Activated naive CD8-positive, alpha-beta T cell treated with anti-CD3 and anti-CD28 coated beads, Interleukin-2, amount 10 ng/mL, durations not matched to agents 7 days and 5 days (primary cell): Measurements from ENCODE around the gene CTNNA1. TPM values are rescaled to one million over a fixed set of nuclear protein-coding genes. Genes with fewer than 3 reads are reported as not detected.
A peak's percentile ranks its signal among the peaks of the same experiment; 100 is the strongest.

ENCODE experiments used
- ATAC-seq: fragments of 150-1000 bp; cut with Tn5 transposase; one replicate; pipeline ENCODE4 v1.10.0; 2021; ENCODE audit warnings: low read depth, moderate library complexity
- POLR2A ChIA-PET: fragments of 350-600 bp; sonication (Branson Sonifier 250); formaldehyde crosslinking; loops from one replicate; lab custom pipeline; 2021; ENCODE audit warnings: antibody characterized with exemption; lab: Charles Lee
- DNase-seq: peaks from one replicate; pipeline ENCODE4 v3.0.0; 2021
- H3K27ac Mint-ChIP-seq: one replicate; pipeline ENCODE4 v1.8.0; 2022; ENCODE audit warnings: mild to moderate bottlenecking, mixed read lengths
- H3K27me3 Mint-ChIP-seq: one replicate; pipeline ENCODE4 v1.8.0; 2022; ENCODE audit warnings: mild to moderate bottlenecking, moderate library complexity, mixed read lengths
- H3K36me3 Mint-ChIP-seq: one replicate; pipeline ENCODE4 v1.8.0; 2021; ENCODE audit warnings: mild to moderate bottlenecking, mixed read lengths
- H3K4me1 Mint-ChIP-seq: one replicate; pipeline ENCODE4 v1.8.0; 2021; ENCODE audit warnings: mixed read lengths
- H3K4me3 Mint-ChIP-seq: one replicate; pipeline ENCODE4 v1.8.0; 2022; ENCODE audit warnings: mild to moderate bottlenecking, moderate library complexity, mixed read lengths
- H3K9me3 Mint-ChIP-seq: one replicate; pipeline ENCODE4 v1.8.0; 2021; ENCODE audit warnings: mixed read lengths
- total RNA-seq, 2 experiments: library from RNA; stranded (reverse); gene quantifications; one replicate each; pipeline ENCODE4 v1.2.3, GENCODE V29; 2021

Gene CTNNA1
- total RNA-seq, 2 experiments from 2014 or later, result 23.1 to 24.2 TPM

DNA sequence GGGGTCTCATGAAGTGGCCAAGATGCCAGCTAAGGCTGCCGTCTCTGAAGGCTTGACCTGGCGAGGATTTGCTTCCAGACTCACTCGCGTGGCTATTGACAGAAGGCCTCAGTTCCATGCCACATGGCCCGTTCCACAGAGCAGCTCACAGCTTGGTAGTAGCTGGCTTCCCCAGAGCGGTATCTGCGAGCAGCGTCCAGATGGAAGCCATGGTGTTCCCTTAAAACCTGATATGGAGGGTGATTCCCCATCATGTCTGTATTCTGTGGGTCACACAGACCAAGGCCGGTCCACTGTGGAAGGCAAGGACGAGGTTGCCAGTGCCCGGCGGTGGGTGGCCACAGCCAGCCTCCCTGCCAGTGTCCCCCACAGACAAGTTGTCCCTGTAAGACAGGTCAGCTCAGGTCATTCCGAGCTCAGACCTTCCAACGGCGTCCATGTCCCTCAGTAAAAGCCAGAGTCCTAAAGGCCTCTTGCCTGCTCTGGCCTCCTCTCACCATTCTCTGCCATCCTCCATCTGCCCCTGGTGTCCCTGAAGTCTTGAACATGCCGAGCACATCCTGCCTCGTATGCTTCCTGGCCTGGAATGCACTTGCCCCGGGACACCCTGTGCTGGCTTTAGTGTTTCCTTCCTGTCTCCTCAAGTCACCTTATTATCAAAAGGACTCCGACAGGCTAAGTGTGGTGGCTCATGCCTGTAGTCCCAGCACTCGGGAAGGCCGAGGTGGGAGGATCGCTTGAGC, 183.2 kb downstream of the CTNNA1 start:
- peaks cover 6% of the 10 kb centered on the region for H3K36me3 Mint-ChIP-seq
- H3K4me1 Mint-ChIP-seq, result peaks cover 10% of the 10 kb centered on the region
- H3K27me3 Mint-ChIP-seq, result no peaks in the 10 kb centered on the region
- no peak overlapping the region for H3K27ac Mint-ChIP-seq
- DNase-seq (no peak), ATAC-seq (no peak)
- H3K4me3 Mint-ChIP-seq, result no peak overlapping the region
- H3K9me3 Mint-ChIP-seq, result no peaks in the 10 kb centered on the region
- POLR2A ChIA-PET, result no interaction called here

- Mint-ChIP-seq H3K9me3 (no peaks in the 10 kb centered on the region), H3K4me3 (no peak overlapping the region), H3K27ac (no peak overlapping the region), H3K4me1 (peaks cover 10% of the 10 kb centered on the region), H3K36me3 (peaks cover 4% of the 10 kb centered on the region), H3K27me3 (no peaks in the 10 kb centered on the region)
- ATAC-seq (no peak), DNase-seq (no peak)
- POLR2A ChIA-PET, result no interaction called here
These were observed 183.7 kb downstream of the CTNNA1 start for GRCh38 chr5:138936968-138937345.

GRCh38 chr5:138937392-138938387, 184.5 kb downstream of the CTNNA1 start:
- Mint-ChIP-seq H3K4me3 (no peak overlapping the region), H3K27me3 (no peaks in the 10 kb centered on the region), H3K36me3 (peaks cover 4% of the 10 kb centered on the region), H3K9me3 (no peaks in the 10 kb centered on the region), H3K4me1 (peaks cover 10% of the 10 kb centered on the region), H3K27ac (no peak overlapping the region)
- POLR2A ChIA-PET, result no interaction called here
- DNase-seq (no peak), ATAC-seq (no peak)

GRCh38 chr5:138938526-138938925, 185.3 kb downstream of the CTNNA1 start:
- H3K4me1 Mint-ChIP-seq, result peaks cover 10% of the 10 kb centered on the region
- POLR2A ChIA-PET, result no interaction called here
- DNase-seq, result no peak
- H3K36me3 Mint-ChIP-seq, result peaks cover 4% of the 10 kb centered on the region
- no peaks in the 10 kb centered on the region for H3K27me3 Mint-ChIP-seq
- H3K9me3 Mint-ChIP-seq, result no peaks in the 10 kb centered on the region
- no peak overlapping the region for H3K4me3 Mint-ChIP-seq
- H3K27ac Mint-ChIP-seq, result no peak overlapping the region
- ATAC-seq, result no peak

DNA sequence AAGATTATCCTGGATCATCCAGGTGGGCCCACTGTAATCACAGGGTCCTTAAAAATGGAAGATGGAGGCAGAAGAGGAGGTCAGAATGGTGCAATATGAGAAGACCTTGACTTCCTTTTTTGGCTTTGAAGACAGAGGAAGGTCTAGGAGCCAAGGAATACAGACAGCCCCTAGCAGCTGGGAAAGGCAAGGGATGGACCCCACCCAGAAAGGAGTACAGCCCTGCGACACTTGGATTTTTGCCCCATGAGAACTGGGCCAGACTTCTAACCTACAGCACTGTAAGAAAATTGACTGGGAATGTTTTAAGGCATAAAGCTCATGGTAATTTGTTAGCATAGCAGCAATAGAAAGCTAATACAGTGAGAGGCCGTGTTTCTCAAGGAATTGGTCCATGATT, 188.8 kb downstream of the CTNNA1 start:
- Mint-ChIP-seq H3K36me3 (peaks cover 4% of the 10 kb centered on the region), H3K4me3 (no peak overlapping the region), H3K27ac (no peak overlapping the region), H3K4me1 (peaks cover 16% of the 10 kb centered on the region), H3K9me3 (no peaks in the 10 kb centered on the region), H3K27me3 (no peaks in the 10 kb centered on the region)
- POLR2A ChIA-PET, result no interaction called here
- no peak for ATAC-seq
- DNase-seq, result no peak

DNA sequence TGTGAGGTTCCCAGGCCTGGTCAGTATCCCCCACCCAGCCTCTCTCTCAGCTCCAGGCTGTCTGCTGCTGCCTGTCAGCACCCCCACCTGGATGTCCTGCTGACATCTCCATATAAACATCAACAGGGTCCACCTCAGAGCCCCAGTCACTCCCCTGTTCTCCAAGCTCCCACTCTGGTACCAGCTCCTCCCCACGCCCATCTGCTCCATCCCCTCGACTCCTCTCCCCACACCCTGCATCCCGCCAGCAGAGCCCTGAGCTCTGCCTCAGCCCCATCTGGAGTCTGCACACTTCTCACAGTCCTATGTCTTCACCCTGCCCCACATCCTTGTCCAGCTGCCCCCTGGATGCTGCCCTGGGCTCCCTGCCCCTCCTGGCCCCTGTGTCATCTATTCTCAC, 189.6 kb downstream of the CTNNA1 start:
- ATAC-seq (no peak), DNase-seq (no peak)
- H3K27me3 Mint-ChIP-seq, result no peaks in the 10 kb centered on the region
- H3K4me3 Mint-ChIP-seq, result no peak overlapping the region
- no peaks in the 10 kb centered on the region for H3K9me3 Mint-ChIP-seq
- no peak overlapping the region for H3K27ac Mint-ChIP-seq
- peaks cover 4% of the 10 kb centered on the region for H3K36me3 Mint-ChIP-seq
- POLR2A ChIA-PET, result no interaction called here
- H3K4me1 Mint-ChIP-seq, result peaks cover 17% of the 10 kb centered on the region

GRCh38 chr5:138943599-138944173, 190.5 kb downstream of the CTNNA1 start:
- POLR2A ChIA-PET, result no interaction called here
- peaks cover 4% of the 10 kb centered on the region for H3K36me3 Mint-ChIP-seq

DNA sequence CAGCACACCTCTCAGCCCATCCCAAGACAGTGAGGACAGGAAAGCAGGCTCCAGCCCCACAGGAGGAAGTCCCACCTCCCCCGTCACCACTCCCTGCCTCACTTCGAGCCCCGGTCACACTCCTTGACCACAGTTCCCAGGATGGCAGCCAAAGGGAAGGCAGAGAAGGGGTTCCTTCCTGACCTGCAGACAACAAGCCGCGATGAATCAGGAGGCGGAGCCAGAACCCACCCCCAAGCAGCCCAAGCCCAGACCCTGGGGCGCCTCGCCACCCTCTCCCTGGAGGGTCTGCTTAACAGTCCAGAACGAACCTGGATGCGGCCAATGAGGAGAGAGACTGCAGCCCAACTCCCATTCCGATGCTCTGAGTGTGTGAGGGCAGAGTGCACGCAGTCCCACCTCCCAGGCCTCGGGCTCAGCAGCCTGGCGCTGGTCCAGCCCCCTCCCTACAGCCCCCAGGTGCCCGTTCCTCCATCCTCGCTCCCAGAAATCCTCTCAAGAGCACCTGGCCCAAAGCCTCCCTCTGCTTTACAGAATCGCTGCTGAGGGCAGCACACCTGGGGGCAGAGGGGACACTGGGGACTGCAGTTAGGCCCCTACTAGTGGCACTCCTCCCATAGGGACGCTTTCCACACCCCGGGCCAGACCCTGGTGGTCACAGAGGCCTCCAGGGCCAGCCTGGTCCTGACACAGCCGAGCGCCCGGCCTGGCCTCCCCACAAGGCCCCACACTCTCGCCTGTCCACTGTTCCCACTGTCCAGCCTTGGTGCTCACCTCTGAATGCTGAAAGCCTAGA, 191.5 kb downstream of the CTNNA1 start:
- Mint-ChIP-seq H3K9me3 (no peaks in the 10 kb centered on the region), H3K27me3 (no peaks in the 10 kb centered on the region), H3K27ac (no peak overlapping the region), H3K4me3 (no peak overlapping the region), H3K4me1 (peaks cover 10% of the 10 kb centered on the region), H3K36me3 (peaks cover 4% of the 10 kb centered on the region)
- DNase-seq (no peak), ATAC-seq (no peak)
- POLR2A ChIA-PET, result no interaction called here

More at GRCh38 chr5:138943599-138944173, 190.5 kb downstream of the CTNNA1 start:
- Mint-ChIP-seq H3K9me3 (no peaks in the 10 kb centered on the region), H3K4me3 (no peak overlapping the region), H3K27me3 (no peaks in the 10 kb centered on the region), H3K4me1 (peaks cover 13% of the 10 kb centered on the region), H3K27ac (peak overlapping the region; percentile 68)
- no peak for ATAC-seq
- DNase-seq, result no peak

GRCh38 chr5:138945421-138946240, 192.4 kb downstream of the CTNNA1 start:
- peaks cover 3% of the 10 kb centered on the region for H3K36me3 Mint-ChIP-seq
- H3K4me1 Mint-ChIP-seq, result peaks cover 10% of the 10 kb centered on the region
- POLR2A ChIA-PET, result no interaction called here
- H3K9me3 Mint-ChIP-seq, result no peaks in the 10 kb centered on the region
- no peak overlapping the region for H3K4me3 Mint-ChIP-seq
- ATAC-seq (no peak), DNase-seq (no peak)
- H3K27ac Mint-ChIP-seq, result no peak overlapping the region
- no peaks in the 10 kb centered on the region for H3K27me3 Mint-ChIP-seq

DNA sequence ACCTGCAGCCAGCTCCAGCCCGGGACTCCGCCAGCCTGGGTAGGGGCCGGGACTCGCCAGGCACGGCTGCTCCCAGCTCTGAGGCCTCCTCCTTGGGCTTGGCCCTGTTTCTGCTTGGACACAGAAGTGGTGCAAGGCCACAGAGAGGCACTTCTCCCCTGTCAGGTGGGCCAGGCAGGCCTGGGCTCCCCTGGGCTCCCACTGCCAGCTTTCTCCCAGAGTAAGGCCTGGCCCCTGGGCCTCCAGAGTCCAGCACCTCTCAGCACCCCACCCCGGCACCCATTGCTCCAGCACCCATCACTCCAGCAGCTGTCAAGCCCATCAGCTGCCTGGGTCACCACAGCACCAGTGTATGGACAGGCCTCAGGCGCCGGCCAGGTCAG, 193.0 kb downstream of the CTNNA1 start:
- POLR2A ChIA-PET, result no interaction called here
- Mint-ChIP-seq H3K9me3 (no peaks in the 10 kb centered on the region), H3K4me1 (peaks cover 10% of the 10 kb centered on the region), H3K27me3 (no peaks in the 10 kb centered on the region), H3K36me3 (no peaks in the 10 kb centered on the region), H3K4me3 (no peak overlapping the region), H3K27ac (no peak overlapping the region)
- no peak for DNase-seq
- ATAC-seq, result no peak

DNA sequence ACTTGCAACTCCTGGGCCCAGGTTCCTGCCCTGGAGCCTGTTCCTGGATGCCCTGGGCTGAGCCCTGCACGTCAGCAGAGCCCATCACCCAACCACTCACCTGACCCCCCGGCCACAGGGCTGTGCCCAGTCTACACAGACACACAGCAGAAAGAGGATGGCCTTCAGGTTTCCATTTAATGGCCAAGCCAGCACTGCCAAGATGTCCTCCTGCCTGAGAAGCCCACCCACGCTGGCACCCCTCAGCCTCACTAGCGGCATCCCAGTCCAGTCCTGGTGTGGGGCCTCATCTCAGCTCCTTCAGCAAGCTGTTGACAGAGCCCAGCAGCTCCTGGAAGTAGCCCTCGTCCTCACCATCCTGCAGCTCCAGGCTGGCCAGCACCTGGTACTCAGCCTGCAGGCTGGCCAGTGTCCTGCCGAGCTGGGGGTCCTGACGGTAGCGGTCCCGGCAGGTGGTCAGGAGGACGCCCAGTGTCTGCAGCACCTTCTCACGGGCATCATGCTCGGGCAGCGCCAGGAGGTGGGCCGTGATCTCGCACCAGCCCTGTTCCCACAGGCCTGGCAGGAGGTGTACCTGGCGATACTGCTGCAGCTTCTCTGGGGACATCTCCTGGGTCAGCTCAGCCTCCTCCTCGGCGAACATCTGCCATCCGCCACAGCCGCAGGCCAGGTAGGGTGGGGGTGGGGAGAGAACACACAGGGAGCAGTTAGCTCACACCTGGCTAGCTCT, 193.8 kb downstream of the CTNNA1 start:
- no peaks in the 10 kb centered on the region for H3K36me3 Mint-ChIP-seq
- DNase-seq, result no peak
- no peaks in the 10 kb centered on the region for H3K9me3 Mint-ChIP-seq
- no peak overlapping the region for H3K27ac Mint-ChIP-seq
- POLR2A ChIA-PET, result no interaction called here
- no peak for ATAC-seq
- no peak overlapping the region for H3K4me3 Mint-ChIP-seq
- H3K4me1 Mint-ChIP-seq, result peaks cover 10% of the 10 kb centered on the region
- no peaks in the 10 kb centered on the region for H3K27me3 Mint-ChIP-seq

DNA sequence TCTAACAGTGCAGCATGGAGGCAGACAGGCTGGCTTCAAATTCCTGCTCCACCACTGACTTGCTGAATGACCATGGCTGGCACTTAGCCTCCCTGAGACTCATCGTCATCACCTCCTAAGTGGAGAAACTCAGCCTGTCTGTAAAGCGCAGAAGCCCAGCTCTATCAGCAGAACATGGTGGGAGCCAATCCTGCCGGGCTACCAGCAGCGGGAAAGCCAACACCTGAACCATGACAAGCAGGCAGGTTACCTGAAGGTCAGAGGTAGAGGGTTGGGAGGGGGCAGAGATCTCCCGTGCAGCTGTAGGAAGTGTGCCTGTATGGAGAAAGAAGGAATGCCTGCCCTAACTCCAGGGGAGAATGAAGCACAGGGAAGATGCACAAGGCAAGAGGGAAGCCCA, 194.6 kb downstream of the CTNNA1 start:
- H3K27ac Mint-ChIP-seq, result no peak overlapping the region
- H3K4me3 Mint-ChIP-seq, result no peak overlapping the region
- POLR2A ChIA-PET, result no interaction called here
- no peak for DNase-seq
- H3K36me3 Mint-ChIP-seq, result no peaks in the 10 kb centered on the region
- H3K27me3 Mint-ChIP-seq, result no peaks in the 10 kb centered on the region
- ATAC-seq, result no peak
- H3K4me1 Mint-ChIP-seq, result peaks cover 12% of the 10 kb centered on the region
- H3K9me3 Mint-ChIP-seq, result no peaks in the 10 kb centered on the region
